Esophagus muscularis mucosa (tissue), 4 donors: ENCODE results near the gene ITGBL1. TPM values are rescaled to one million over a fixed set of nuclear protein-coding genes. Genes with fewer than 3 reads are reported as not detected.

ENCODE experiments used
- DNase-seq: peaks from one replicate; pipeline ENCODE4 v3.0.0-alpha.2; 2017; ENCODE audit errors: extremely low spot score
- H3K27ac ChIP-seq, 4 donors: fragments of 200-600 bp; sonication (generic); replicated peaks in 1 of 4; 1 replicate in 3 of 4; 2 replicates in 1 of 4; pipeline ENCODE4 v1.5.1; 2016 to 2019; ENCODE audit warnings: mild to moderate bottlenecking in 1 of 4
- H3K27me3 ChIP-seq, 4 donors: fragments of 200-600 bp; sonication (generic); one replicate each; pipeline versions ENCODE4 v1.5.1 to v1.6.0; 2016 to 2019
- H3K36me3 ChIP-seq, 4 donors: fragments of 200-600 bp; sonication (generic); one replicate each; pipeline ENCODE4 v1.5.1; 2016 to 2019
- H3K4me1 ChIP-seq, 4 donors: fragments of 200-600 bp; sonication (generic); one replicate each; pipeline ENCODE4 v1.5.1; 2016 to 2019
- H3K4me3 ChIP-seq, 4 donors: fragments of 200-600 bp; sonication (generic); 1 replicate in 2 of 4; 2 replicates in 2 of 4; pipeline ENCODE4 v1.5.1; 2016 to 2019; ENCODE audit warnings: mild to moderate bottlenecking in 4 of 4, moderate library complexity in 1 of 4
- H3K9me3 ChIP-seq, 4 donors: fragments of 200-600 bp; sonication (generic); 1 replicate in 3 of 4; 2 replicates in 1 of 4; pipeline ENCODE4 v1.5.1; 2016 to 2019
- EP300 ChIP-seq: sonication (generic); formaldehyde crosslinking; IDR thresholded peaks from one replicate; pipeline ENCODE4 v1.6.1; 2017; ENCODE audit warnings: antibody characterized with exemption
- POLR2A ChIP-seq: fragments of 450-650 bp; IDR thresholded peaks from one replicate; pipeline ENCODE4 v1.6.1; 2017; ENCODE audit warnings: antibody characterized with exemption, moderate library complexity, mild to moderate bottlenecking, low read depth
- POLR2AphosphoS5 ChIP-seq, 2 donors: sonication (generic); formaldehyde crosslinking; IDR thresholded peaks; one replicate each; pipeline ENCODE4 v1.6.1; 2017; ENCODE audit warnings: antibody characterized with exemption in 2 of 2
- WGBS: methylation state at CpG from one replicate; pipeline ENCODE4 v1.1.5; 2018; 5-methylcytosine and 5-hydroxymethylcytosine counted together
- intact Hi-C: fragments of 100-400 bp; cut with DNase I; formaldehyde crosslinking; loops from one replicate; pipeline ENCODE4 v1.15.1; 2023
- total RNA-seq, 4 donors: library from RNA; depleted of rRNA; stranded (reverse); fragments of >200 nt; gene quantifications; one replicate each; pipeline versions ENCODE4 v1.1.0 to v1.2.1, GENCODE V29; 2016
- TF ChIP-seq, protein P1 (sequence below), 3 experiments: fragments of 200-600 bp in 2 of 3; fragments of 450-650 bp in 1 of 3; sonication (generic) in 2 of 3; IDR thresholded peaks; one replicate each; pipeline ENCODE4 v1.5.1; 2017 to 2019; ENCODE audit warnings: antibody characterized with exemption in 3 of 3, mild to moderate bottlenecking in 2 of 3, moderate library complexity in 1 of 3

The ITGBL1 gene
- total RNA-seq, 4 donors from 2014 or later = 8.3 to 20.0 (median 13.8) TPM

DNA sequence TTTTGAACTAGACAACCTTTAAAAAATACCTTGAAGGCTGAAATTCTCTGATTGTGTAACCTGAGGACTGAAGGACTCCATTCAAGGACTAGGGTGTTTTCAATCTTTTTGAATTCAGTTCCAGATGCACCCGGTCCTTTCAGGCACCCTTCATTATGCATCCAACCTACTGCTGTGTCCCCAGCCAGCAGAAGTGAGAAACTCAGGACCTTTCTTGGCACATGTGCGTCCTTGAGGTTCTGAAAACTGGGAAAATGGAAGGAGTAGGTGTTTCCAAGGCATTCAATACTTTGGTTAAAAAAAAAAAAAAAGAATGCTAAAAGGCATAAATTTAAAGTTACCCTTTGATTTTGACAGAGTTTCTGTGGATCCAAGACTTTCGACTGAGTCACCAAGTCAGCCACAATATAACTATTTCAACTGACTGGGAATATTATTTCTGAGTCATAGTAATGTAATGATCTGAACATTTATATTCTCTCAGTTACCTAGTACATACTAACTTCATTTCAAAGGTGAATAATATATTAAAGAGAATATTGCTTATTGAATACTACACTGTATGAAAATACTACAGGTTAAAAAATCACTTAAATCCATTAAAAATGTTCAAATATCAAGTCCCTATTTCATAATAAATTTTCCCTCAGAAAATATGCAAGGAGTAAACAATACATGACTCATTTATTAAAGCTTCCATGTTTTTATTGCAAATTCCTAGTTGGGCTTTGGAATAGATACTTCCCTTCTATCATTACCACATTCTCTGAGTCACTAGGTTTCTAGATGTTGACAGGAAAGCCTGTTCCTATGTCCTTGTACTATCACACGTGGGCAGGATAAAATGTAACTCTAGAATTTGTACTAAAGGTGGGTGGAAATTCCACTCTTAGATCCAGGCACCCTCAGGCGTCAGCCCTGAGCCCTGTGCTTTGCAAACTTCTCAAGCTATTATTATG, 2.4 kb upstream of the ITGBL1 start:
- no peak for TF ChIP-seq POLR2AphosphoS5 (IDR thresholded peaks at IDR 0.05)
- TF ChIP-seq POLR2A = no peak
- TF ChIP-seq EP300 = no peak
- TF ChIP-seq, protein P1, sequence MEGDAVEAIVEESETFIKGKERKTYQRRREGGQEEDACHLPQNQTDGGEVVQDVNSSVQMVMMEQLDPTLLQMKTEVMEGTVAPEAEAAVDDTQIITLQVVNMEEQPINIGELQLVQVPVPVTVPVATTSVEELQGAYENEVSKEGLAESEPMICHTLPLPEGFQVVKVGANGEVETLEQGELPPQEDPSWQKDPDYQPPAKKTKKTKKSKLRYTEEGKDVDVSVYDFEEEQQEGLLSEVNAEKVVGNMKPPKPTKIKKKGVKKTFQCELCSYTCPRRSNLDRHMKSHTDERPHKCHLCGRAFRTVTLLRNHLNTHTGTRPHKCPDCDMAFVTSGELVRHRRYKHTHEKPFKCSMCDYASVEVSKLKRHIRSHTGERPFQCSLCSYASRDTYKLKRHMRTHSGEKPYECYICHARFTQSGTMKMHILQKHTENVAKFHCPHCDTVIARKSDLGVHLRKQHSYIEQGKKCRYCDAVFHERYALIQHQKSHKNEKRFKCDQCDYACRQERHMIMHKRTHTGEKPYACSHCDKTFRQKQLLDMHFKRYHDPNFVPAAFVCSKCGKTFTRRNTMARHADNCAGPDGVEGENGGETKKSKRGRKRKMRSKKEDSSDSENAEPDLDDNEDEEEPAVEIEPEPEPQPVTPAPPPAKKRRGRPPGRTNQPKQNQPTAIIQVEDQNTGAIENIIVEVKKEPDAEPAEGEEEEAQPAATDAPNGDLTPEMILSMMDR (IDR thresholded peaks at IDR 0.05) = no peak
- Histone ChIP-seq H3K27me3 (peaks cover 0 to 12% (median 0%) of the 10 kb centered on the region in 4 donors), H3K27ac (no peak overlapping the region), H3K4me3 (no peak overlapping the region), H3K9me3 (no peaks in the 10 kb centered on the region), H3K4me1 (peaks cover 0 to 19% (median 12%) of the 10 kb centered on the region in 4 donors), H3K36me3 (no peaks in the 10 kb centered on the region)
- intact Hi-C loops = no loop called here
- DNase-seq = no peak
- WGBS = 56% methylated on average over 5 of the region's 5 CpGs

DNA sequence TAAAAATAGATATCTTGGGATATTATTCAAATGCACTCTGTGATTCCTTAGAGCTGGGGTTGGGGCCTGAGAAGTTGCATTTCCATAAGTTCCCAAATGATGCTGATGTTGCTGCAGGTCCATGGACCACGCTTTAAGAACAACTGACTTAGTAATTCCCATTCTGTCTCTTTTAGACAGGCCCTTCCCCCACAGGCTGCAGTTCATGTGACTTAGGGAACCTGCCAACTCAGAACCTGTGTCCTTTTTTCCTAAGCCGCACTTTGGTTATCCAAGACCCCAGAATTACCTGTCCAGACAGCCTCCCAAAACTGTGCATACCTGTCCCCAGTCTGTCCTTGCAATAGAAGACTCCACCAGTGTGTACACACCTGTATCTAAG, 1.7 kb upstream of the ITGBL1 start:
- DNase-seq = no peak
- TF ChIP-seq, protein P1 (IDR thresholded peaks at IDR 0.05) = no peak
- TF ChIP-seq POLR2AphosphoS5 (IDR thresholded peaks at IDR 0.05) (no peak), POLR2A (no peak), EP300 (no peak)
- Histone ChIP-seq H3K4me3 (no peak overlapping the region), H3K27me3 (peaks cover 0 to 12% (median 0%) of the 10 kb centered on the region in 4 donors), H3K36me3 (no peaks in the 10 kb centered on the region), H3K9me3 (no peaks in the 10 kb centered on the region), H3K4me1 (peaks cover 0 to 19% (median 12%) of the 10 kb centered on the region in 4 donors), H3K27ac (no peak overlapping the region)
- intact Hi-C loops = no loop called here
- 90% methylated on average over 2 of the region's 2 CpGs for WGBS

DNA sequence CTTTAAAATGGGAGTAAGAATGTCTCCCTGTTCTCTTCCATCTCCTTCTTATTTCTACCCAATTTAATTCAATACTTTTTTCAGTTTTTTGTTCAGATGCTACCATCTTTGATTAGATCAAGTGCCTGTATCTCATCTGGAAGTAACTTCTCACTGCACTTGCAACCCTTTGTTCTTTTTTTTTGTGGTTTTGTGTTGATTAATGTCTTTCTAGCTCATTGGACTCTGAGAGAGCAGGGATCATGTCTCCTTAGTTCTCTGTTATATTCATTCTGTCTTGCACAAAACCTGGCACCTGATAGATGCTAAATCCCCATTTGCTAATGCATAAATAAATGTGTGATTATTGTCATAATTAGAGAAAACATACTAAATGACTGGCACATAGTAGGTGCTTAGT, 834 bp upstream of the ITGBL1 start:
- H3K4me1 ChIP-seq = peaks cover 0 to 19% (median 12%) of the 10 kb centered on the region in 4 donors
- no peak overlapping the region for H3K27ac ChIP-seq
- DNase-seq = no peak
- peaks cover 0 to 12% (median 0%) of the 10 kb centered on the region in 4 donors for H3K27me3 ChIP-seq
- no peaks in the 10 kb centered on the region for H3K36me3 ChIP-seq
- intact Hi-C loops = no loop called here
- TF ChIP-seq EP300 = no peak
- TF ChIP-seq POLR2AphosphoS5 (IDR thresholded peaks at IDR 0.05) = no peak
- no peak for TF ChIP-seq POLR2A
- TF ChIP-seq, protein P1 (IDR thresholded peaks at IDR 0.05) = no peak
- no peak overlapping the region for H3K4me3 ChIP-seq
- H3K9me3 ChIP-seq = no peaks in the 10 kb centered on the region

DNA sequence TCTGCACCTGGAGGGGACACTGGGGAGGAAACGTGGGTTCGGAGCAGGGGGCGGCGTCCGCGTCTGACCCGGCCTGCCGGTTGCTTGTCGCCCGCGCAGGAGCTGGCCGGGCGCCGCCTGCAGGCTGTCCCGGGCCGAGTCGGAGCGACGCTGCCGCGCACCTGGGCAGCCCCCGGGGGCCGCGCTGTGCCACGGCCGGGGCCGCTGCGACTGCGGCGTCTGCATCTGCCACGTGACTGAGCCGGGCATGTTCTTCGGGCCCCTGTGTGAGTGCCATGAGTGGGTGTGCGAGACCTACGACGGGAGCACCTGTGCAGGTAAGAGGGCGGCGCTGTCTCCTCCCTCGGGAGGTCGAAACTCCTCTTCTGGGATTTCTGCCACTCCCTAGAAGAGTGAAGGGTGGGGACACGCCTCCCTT, 1.3 kb downstream of the ITGBL1 start:
- peak overlapping the region; percentile 49 to 58 (median 51) for H3K4me3 ChIP-seq
- peaks cover 0 to 19% (median 12%) of the 10 kb centered on the region in 4 donors for H3K4me1 ChIP-seq
- peak overlapping the region in 2 of 4 donors; percentile 4 to 57 for H3K27ac ChIP-seq
- 15% methylated on average over 24 of the region's 41 CpGs for WGBS
- no peaks in the 10 kb centered on the region for H3K9me3 ChIP-seq
- TF ChIP-seq POLR2A = no peak
- TF ChIP-seq, protein P1 (IDR thresholded peaks at IDR 0.05) = peak in 1 of 3 experiments; percentile 19
- TF ChIP-seq POLR2AphosphoS5 (IDR thresholded peaks at IDR 0.05) = no peak
- H3K36me3 ChIP-seq = no peaks in the 10 kb centered on the region
- H3K27me3 ChIP-seq = peaks cover 0 to 12% (median 0%) of the 10 kb centered on the region in 4 donors
- intact Hi-C loops = no loop called here
- DNase-seq = no peak
